ENCODE data around the gene JUN. TPM values are rescaled to one million over a fixed set of nuclear protein-coding genes. Genes with fewer than 3 reads are reported as not detected.
A peak's percentile ranks its signal among the peaks of the same experiment; 100 is the strongest.

JUN gene
- total RNA-seq, 1 experiment from 2014 or later, result 73.6 TPM

- no peak overlapping the region for H3K9ac ChIP-seq (ENCODE audit: low read length)
Measured at GRCh38 chr1:58780411-58780810, 3.4 kb downstream of the JUN start.

DNA sequence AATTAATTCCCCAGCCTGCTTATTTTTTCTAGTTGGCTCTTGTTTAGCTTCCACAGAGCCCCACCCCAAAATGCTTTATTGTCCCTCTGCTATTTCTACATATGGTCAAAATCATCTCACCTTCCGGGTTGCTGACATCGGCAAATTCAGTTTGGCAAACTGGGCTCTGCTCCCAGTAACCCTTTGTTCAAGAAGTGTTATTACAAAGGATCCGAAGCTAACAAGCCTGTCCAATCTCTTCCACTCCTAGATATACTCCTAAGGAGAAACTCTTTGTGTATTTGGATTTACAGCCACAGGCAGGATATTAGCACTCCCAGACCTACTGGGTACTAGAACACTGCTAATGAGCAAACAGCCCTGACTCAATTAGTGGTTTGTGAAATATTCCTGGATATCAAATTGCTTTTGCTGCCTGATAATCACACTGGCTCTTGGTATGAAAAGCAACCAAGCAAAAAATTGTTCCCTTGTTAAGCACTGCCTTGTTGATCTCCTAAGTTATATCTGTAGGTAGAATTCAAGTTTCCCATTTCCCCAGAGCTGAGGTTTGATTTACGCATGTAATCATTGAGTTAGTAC is 4.0 kb downstream of the JUN start:
- no peaks in the 10 kb centered on the region for H3K27me3 ChIP-seq (ENCODE audit: low read length)
- peaks cover 16% of the 10 kb centered on the region for H3K4me1 ChIP-seq (ENCODE audit: insufficient read depth, low read length)
- no peak overlapping the region for H3K27ac ChIP-seq (ENCODE audit: low read length)
- CTCF ChIA-PET, result no interaction called here
- H3K9me3 ChIP-seq (ENCODE audit: low read length), result no peaks in the 10 kb centered on the region
- peak; percentile 53 for DNase-seq
- H4K20me1 ChIP-seq (ENCODE audit: low read length), result peaks cover 38% of the 10 kb centered on the region
- no peak overlapping the region for H3K9ac ChIP-seq (ENCODE audit: low read length)
- POLR2A ChIA-PET (ENCODE audit: unreplicated experiment), result interaction anchor here (0.6 to 0.7 kb wide), 3 partner anchors 15 to 221 kb away, joined by 3 to 14 read pairs (median 4); no protein-coding TSS in a partner anchor
- H3K9me2 ChIP-seq (replicated peaks; ENCODE audit: low read length), result no peaks in the 10 kb centered on the region
- H3K36me3 ChIP-seq (ENCODE audit: low read depth, low read length), result peaks cover 7% of the 10 kb centered on the region
- H2AFZ ChIP-seq (ENCODE audit: low read length), result no peak overlapping the region
- no peaks in the 10 kb centered on the region for H3F3A ChIP-seq (ENCODE audit: low read length, unreplicated experiment)
- intact Hi-C loops (cut with micrococcal nuclease), result loop anchor here (5.0 to 10.0 kb wide), 4 partner anchors 245 to 815 kb away; no protein-coding TSS in a partner anchor
- H3K79me2 ChIP-seq (ENCODE audit: low read length), result peaks cover 42% of the 10 kb centered on the region
- no peak for ATAC-seq
- no peak for TF ChIP-seq EZH2 (IDR thresholded peaks at IDR 0.05; ENCODE audit: low read length, unreplicated experiment)
- no peak for TF ChIP-seq EZH2phosphoT487 (IDR thresholded peaks at IDR 0.05; ENCODE audit: borderline replicate concordance, low read length)
- TF ChIP-seq CTCF (conservative IDR thresholded peaks at IDR 0.05; ENCODE audit: low read depth, low read length), result no peak
- peak overlapping the region; percentile 84 for H3K4me2 ChIP-seq (ENCODE audit: low read length)
- no TSS peak for BruUV-seq (replicated peaks)
- peak overlapping the region; percentile 76 for H3K4me3 ChIP-seq (ENCODE audit: low read length)

More at GRCh38 chr1:58780411-58780810, 3.4 kb downstream of the JUN start:
- Histone ChIP-seq H4K20me1 (ENCODE audit: low read length) (peaks cover 38% of the 10 kb centered on the region), H3K4me3 (ENCODE audit: low read length) (peak overlapping the region; percentile 76), H2AFZ (ENCODE audit: low read length) (no peak overlapping the region), H3F3A (ENCODE audit: low read length, unreplicated experiment) (no peaks in the 10 kb centered on the region), H3K27ac (ENCODE audit: low read length) (no peak overlapping the region), H3K27me3 (ENCODE audit: low read length) (no peaks in the 10 kb centered on the region), H3K36me3 (ENCODE audit: low read depth, low read length) (peaks cover 7% of the 10 kb centered on the region), H3K4me2 (ENCODE audit: low read length) (peak overlapping the region; percentile 84), H3K9me3 (ENCODE audit: low read length) (no peaks in the 10 kb centered on the region), H3K79me2 (ENCODE audit: low read length) (peaks cover 42% of the 10 kb centered on the region), H3K4me1 (ENCODE audit: insufficient read depth, low read length) (peaks cover 17% of the 10 kb centered on the region), H3K9me2 (replicated peaks; ENCODE audit: low read length) (no peaks in the 10 kb centered on the region)
- ChIA-PET CTCF (interaction anchor here (0.6 kb wide), 1 partner anchor 287 kb away, joined by 6 read pairs; no protein-coding TSS in a partner anchor), POLR2A (ENCODE audit: unreplicated experiment) (no interaction called here)
- no TSS peak for BruUV-seq (replicated peaks)
- intact Hi-C loops (cut with micrococcal nuclease), result loop anchor here (5.0 to 10.0 kb wide), 4 partner anchors 244 to 814 kb away; no protein-coding TSS in a partner anchor
- TF ChIP-seq EZH2phosphoT487 (IDR thresholded peaks at IDR 0.05; ENCODE audit: borderline replicate concordance, low read length) (no peak), EZH2 (IDR thresholded peaks at IDR 0.05; ENCODE audit: low read length, unreplicated experiment) (no peak), CTCF (conservative IDR thresholded peaks at IDR 0.05; ENCODE audit: low read depth, low read length) (no peak)
- ATAC-seq, result no peak
- DNase-seq, result no peak

All from PC-3 (cell line).